ENCODE measurements around the gene OSGEP. TPM values are rescaled to one million over a fixed set of nuclear protein-coding genes. Genes with fewer than 3 reads are reported as not detected.
A peak's percentile ranks its signal among the peaks of the same experiment; 100 is the strongest.

The OSGEP gene
- total and polyA plus RNA-seq, 2 of the 13 experiments (the other 11 are each of a cell fraction or from before 2014, with no cell fraction given): 39.7 to 41.1 TPM

DNA sequence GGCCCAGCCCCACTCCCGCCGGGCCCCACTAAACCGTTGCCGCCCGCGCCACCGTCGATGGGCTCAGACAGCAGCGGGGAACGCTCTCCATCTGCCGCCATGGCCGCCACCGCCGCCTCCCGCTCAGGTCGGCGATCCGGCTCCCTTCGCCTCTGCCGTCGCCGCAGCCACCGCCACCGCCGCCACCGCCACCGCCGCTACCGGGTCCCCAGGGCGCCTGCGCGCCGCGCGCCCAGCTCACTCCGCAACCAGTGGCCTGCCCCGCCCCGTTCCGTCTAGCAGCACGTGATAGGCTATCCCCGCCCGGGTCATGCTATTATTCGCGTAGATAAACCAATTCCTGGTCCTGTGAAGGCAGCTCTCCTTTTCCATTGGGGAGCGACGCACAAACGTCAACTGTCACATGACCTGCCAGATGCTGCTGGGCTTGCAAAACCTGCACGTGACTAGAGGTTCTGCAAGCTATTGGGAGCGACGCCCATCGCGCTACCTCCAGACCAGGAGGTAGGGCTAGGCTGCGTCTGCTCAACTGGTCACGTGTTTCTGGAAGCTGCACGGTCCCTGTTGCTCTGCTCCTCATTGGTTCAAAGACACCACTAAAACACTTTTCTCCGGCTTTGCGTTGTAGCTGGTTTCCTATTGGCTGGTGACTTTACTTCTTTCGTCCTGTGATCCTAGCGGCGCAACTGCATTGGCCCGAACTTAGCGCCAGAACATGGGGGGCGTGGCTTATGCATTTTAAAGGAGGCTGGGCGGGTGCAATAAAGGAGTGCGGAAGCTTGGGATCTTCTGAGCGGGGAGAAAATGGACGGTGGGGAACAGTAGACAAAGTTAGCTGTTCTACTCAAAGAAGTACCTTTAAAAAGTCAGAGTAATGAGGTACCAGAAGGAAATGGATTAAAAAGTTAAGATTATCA, 6.9 kb upstream of the OSGEP start, which contains the start of gene PIP4P1 (continued):
- TF ChIP-seq, protein P1, sequence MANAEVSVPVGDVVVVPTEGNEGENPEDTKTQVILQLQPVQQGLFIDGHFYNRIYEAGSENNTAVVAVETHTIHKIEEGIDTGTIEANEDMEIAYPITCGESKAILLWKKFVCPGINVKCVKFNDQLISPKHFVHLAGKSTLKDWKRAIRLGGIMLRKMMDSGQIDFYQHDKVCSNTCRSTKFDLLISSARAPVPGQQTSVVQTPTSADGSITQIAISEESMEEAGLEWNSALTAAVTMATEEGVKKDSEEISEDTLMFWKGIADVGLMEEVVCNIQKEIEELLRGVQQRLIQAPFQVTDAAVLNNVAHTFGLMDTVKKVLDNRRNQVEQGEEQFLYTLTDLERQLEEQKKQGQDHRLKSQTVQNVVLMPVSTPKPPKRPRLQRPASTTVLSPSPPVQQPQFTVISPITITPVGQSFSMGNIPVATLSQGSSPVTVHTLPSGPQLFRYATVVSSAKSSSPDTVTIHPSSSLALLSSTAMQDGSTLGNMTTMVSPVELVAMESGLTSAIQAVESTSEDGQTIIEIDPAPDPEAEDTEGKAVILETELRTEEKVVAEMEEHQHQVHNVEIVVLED (CRISPR knock-in tag; IDR thresholded peaks at IDR 0.05; ENCODE audit: borderline replicate concordance): peak; percentile 91
- TF ChIP-seq TP53 (CRISPR knock-in tag; conservative IDR thresholded peaks at IDR 0.05): 0 out of 2 replicates have a peak, but pooled peaks have one; percentile 26
- TF ChIP-seq NR2F6 (IDR thresholded peaks at IDR 0.05): no peak
- TF ChIP-seq NR2F6 (CRISPR knock-in tag; IDR thresholded peaks at IDR 0.05): peak; percentile 78
- TF ChIP-seq ZNF205 (CRISPR knock-in tag; IDR thresholded peaks at IDR 0.05): 0 out of 2 replicates have a peak, but pooled peaks have one; percentile 79
- 0 out of 2 replicates have a peak, but pooled peaks have one; percentile 20 for TF ChIP-seq ZNF235 (CRISPR knock-in tag; IDR thresholded peaks at IDR 0.05; ENCODE audit: borderline replicate concordance)
- peak; percentile 87 for TF ChIP-seq ZNF883 (CRISPR knock-in tag; IDR thresholded peaks at IDR 0.05; ENCODE audit: not compliant biosample characterization)
- TF ChIP-seq HMGA1 (CRISPR knock-in tag; conservative IDR thresholded peaks at IDR 0.05): no peak
- TF ChIP-seq ZNF788 (CRISPR knock-in tag; IDR thresholded peaks at IDR 0.05; ENCODE audit: borderline replicate concordance): peak; percentile 94; the same call in 1 of the 2 replicates
- TF ChIP-seq, protein P2, sequence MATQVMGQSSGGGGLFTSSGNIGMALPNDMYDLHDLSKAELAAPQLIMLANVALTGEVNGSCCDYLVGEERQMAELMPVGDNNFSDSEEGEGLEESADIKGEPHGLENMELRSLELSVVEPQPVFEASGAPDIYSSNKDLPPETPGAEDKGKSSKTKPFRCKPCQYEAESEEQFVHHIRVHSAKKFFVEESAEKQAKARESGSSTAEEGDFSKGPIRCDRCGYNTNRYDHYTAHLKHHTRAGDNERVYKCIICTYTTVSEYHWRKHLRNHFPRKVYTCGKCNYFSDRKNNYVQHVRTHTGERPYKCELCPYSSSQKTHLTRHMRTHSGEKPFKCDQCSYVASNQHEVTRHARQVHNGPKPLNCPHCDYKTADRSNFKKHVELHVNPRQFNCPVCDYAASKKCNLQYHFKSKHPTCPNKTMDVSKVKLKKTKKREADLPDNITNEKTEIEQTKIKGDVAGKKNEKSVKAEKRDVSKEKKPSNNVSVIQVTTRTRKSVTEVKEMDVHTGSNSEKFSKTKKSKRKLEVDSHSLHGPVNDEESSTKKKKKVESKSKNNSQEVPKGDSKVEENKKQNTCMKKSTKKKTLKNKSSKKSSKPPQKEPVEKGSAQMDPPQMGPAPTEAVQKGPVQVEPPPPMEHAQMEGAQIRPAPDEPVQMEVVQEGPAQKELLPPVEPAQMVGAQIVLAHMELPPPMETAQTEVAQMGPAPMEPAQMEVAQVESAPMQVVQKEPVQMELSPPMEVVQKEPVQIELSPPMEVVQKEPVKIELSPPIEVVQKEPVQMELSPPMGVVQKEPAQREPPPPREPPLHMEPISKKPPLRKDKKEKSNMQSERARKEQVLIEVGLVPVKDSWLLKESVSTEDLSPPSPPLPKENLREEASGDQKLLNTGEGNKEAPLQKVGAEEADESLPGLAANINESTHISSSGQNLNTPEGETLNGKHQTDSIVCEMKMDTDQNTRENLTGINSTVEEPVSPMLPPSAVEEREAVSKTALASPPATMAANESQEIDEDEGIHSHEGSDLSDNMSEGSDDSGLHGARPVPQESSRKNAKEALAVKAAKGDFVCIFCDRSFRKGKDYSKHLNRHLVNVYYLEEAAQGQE (IDR thresholded peaks at IDR 0.05; ENCODE audit: borderline replicate concordance in 1 of 2, low read depth in 1 of 2, low read length in 2 of 2): no peak
- no peak for TF ChIP-seq NFIB (CRISPR knock-in tag; IDR thresholded peaks at IDR 0.05; ENCODE audit: borderline replicate concordance)
- TF ChIP-seq MAZ (IDR thresholded peaks at IDR 0.05; ENCODE audit: borderline replicate concordance, low read depth, low read length): no peak
- peak; percentile 95 for TF ChIP-seq MAZ (CRISPR knock-in tag; IDR thresholded peaks at IDR 0.05; ENCODE audit: low read depth)
- TF ChIP-seq FOXO1 (CRISPR knock-in tag; IDR thresholded peaks at IDR 0.05): peak; percentile 73
- TF ChIP-seq TBX2 (CRISPR knock-in tag; IDR thresholded peaks at IDR 0.05; ENCODE audit: borderline replicate concordance): peak; percentile 96
- TF ChIP-seq FOXA3 (CRISPR knock-in tag; IDR thresholded peaks at IDR 0.05): peak; percentile 67
- TF ChIP-seq ZNF12 (CRISPR knock-in tag; IDR thresholded peaks at IDR 0.05): peak; percentile 71; the same call in 1 of the 2 replicates
- TF ChIP-seq IKZF1 (IDR thresholded peaks at IDR 0.05): no peak
- TF ChIP-seq IRX3 (CRISPR knock-in tag; IDR thresholded peaks at IDR 0.05; ENCODE audit: borderline replicate concordance, low read depth): peak; percentile 77; the same call in 1 of the 2 replicates
- TF ChIP-seq ZNF619 (CRISPR knock-in tag; IDR thresholded peaks at IDR 0.05): no peak
- peak; percentile 82; the same call in 1 of the 2 replicates for TF ChIP-seq SIN3A (IDR thresholded peaks at IDR 0.05; ENCODE audit: borderline replicate concordance, low read depth, low read length)
- peak; percentile 97 for TF ChIP-seq KAT8 (CRISPR knock-in tag; IDR thresholded peaks at IDR 0.05)
- peak; percentile 87 for TF ChIP-seq BORCS8-MEF2B (CRISPR knock-in tag; IDR thresholded peaks at IDR 0.05)
- peak; percentile 85 to 92 for TF ChIP-seq POLR2A (IDR thresholded peaks at IDR 0.05; ENCODE audit: insufficient read depth in 1 of 2, low read depth in 2 of 2, low read length in 2 of 2)
- TF ChIP-seq MTF1 (CRISPR knock-in tag; IDR thresholded peaks at IDR 0.05): no peak
- no peak for TF ChIP-seq MATR3 (CRISPR knock-in tag; IDR thresholded peaks at IDR 0.05)
